Caco-2 (cell line): ENCODE measurements around the gene ATP6V1G2. TPM values are rescaled to one million over a fixed set of nuclear protein-coding genes. Genes with fewer than 3 reads are reported as not detected.

ENCODE experiments used
- BruUV-seq: library from RNA; stranded (reverse); fragments of 400-500 nt; replicated peaks from 2 replicates; lab custom pipeline; 2021; lab: Mats Ljungman, UMichigan
- CTCF ChIA-PET: fragments of 300-600 bp; sonication (Branson Sonifier 250); formaldehyde crosslinking; loops from one replicate; lab custom pipeline; 2022; ENCODE audit warnings: antibody characterized with exemption; lab: Charles Lee
- POLR2A ChIA-PET: fragments of 300-600 bp; sonication (Branson Sonifier 250); formaldehyde crosslinking; loops from one replicate; lab custom pipeline; 2022; ENCODE audit warnings: antibody characterized with exemption; lab: Charles Lee
- DNase-seq, 2 experiments: peaks; one replicate each; pipeline versions ENCODE4 v3.0.0 to v3.0.0-alpha.2; 2020 to 2022
- H3K27me3 ChIP-seq: replicated peaks from 2 replicates; pipeline ENCODE4 v1.6.0; 2011; ENCODE audit warnings: low read length; ENCODE audit not compliant: control insufficient read depth, insufficient read depth
- H3K36me3 ChIP-seq: 2 replicates; pipeline ENCODE4 v1.5.1; 2011; ENCODE audit warnings: low read length; ENCODE audit not compliant: control insufficient read depth, insufficient read depth
- H3K4me1 ChIP-seq: fragments of 250-450 bp; sonication (Bioruptor Pico); 2 replicates; pipeline ENCODE4 v1.5.1; 2020; ENCODE audit warnings: mild to moderate bottlenecking
- H3K4me3 ChIP-seq: 2 replicates; pipeline ENCODE4 v1.5.1; 2011; ENCODE audit warnings: low read depth, mild to moderate bottlenecking, control low read depth, low read length
- H3K9me3 ChIP-seq: fragments of 250-450 bp; sonication (Bioruptor Pico); 2 replicates; pipeline ENCODE4 v1.5.1; 2020; ENCODE audit warnings: mild to moderate bottlenecking, moderate library complexity
- H3K27ac Mint-ChIP-seq: one replicate; pipeline ENCODE4 v1.8.0; 2022; ENCODE audit warnings: mixed read lengths; ENCODE audit not compliant: unreplicated experiment
- H3K27me3 Mint-ChIP-seq: one replicate; pipeline ENCODE4 v1.8.0; 2022; ENCODE audit warnings: mixed read lengths; ENCODE audit not compliant: insufficient read depth, unreplicated experiment
- H3K36me3 Mint-ChIP-seq: one replicate; pipeline ENCODE4 v1.8.0; 2022; ENCODE audit warnings: mild to moderate bottlenecking, mixed read lengths; ENCODE audit not compliant: insufficient read depth, unreplicated experiment
- H3K4me1 Mint-ChIP-seq: one replicate; pipeline ENCODE4 v1.8.0; 2022; ENCODE audit warnings: low read depth, mixed read lengths; ENCODE audit not compliant: unreplicated experiment
- H3K4me3 Mint-ChIP-seq: one replicate; pipeline ENCODE4 v1.8.0; 2022; ENCODE audit warnings: mild to moderate bottlenecking, moderate library complexity, mixed read lengths; ENCODE audit not compliant: unreplicated experiment
- H3K9me3 Mint-ChIP-seq: one replicate; pipeline ENCODE4 v1.8.0; 2022; ENCODE audit warnings: mixed read lengths; ENCODE audit not compliant: unreplicated experiment
- intact Hi-C: fragments of 100-400 bp; cut with micrococcal nuclease; formaldehyde crosslinking; loops from one replicate; pipeline ENCODE4 v1.10.0; 2022; ENCODE audit not compliant: unreplicated experiment
- total RNA-seq: library from RNA; stranded (reverse); gene quantifications from 2 replicates; pipeline ENCODE4 v1.2.3, GENCODE V29; 2022
- TF ChIP-seq, protein P1 (sequence below), 2 experiments: fragments of 200-600 bp in 1 of 2; IDR thresholded peaks; 1 replicate in 1 of 2; 2 replicates in 1 of 2; pipeline versions ENCODE4 v1.5.1 to v1.8.0; 2011 to 2022; ENCODE audit warnings: antibody characterized with exemption in 1 of 2, control low read depth in 1 of 2, inconsistent platforms in 1 of 2, low read depth in 1 of 2, low read length in 1 of 2, mild to moderate bottlenecking in 1 of 2, moderate library complexity in 1 of 2; ENCODE audit not compliant: insufficient read depth in 1 of 2, severe bottlenecking in 1 of 2, unreplicated experiment in 1 of 2

ATP6V1G2 gene
- total RNA-seq, 1 experiment from 2014 or later: 0.43 TPM

GRCh38 chr6:31543639-31544038 lies 2.8 kb downstream of the ATP6V1G2 start:
- H3K27me3 ChIP-seq: no peaks in the 10 kb centered on the region
- H3K36me3 ChIP-seq: 0 out of 2 replicates have a peak, but pooled peaks cover 1% of the 10 kb centered on the region
- no TSS peak for BruUV-seq
- no peak overlapping the region for H3K4me3 ChIP-seq
- no peak for DNase-seq
- Mint-ChIP-seq H3K27me3 (no peaks in the 10 kb centered on the region), H3K4me1 (peaks cover 28% of the 10 kb centered on the region), H3K36me3 (peaks cover 43% of the 10 kb centered on the region), H3K27ac (no peak overlapping the region), H3K9me3 (no peaks in the 10 kb centered on the region), H3K4me3 (no peak overlapping the region)
- TF ChIP-seq, protein P1, sequence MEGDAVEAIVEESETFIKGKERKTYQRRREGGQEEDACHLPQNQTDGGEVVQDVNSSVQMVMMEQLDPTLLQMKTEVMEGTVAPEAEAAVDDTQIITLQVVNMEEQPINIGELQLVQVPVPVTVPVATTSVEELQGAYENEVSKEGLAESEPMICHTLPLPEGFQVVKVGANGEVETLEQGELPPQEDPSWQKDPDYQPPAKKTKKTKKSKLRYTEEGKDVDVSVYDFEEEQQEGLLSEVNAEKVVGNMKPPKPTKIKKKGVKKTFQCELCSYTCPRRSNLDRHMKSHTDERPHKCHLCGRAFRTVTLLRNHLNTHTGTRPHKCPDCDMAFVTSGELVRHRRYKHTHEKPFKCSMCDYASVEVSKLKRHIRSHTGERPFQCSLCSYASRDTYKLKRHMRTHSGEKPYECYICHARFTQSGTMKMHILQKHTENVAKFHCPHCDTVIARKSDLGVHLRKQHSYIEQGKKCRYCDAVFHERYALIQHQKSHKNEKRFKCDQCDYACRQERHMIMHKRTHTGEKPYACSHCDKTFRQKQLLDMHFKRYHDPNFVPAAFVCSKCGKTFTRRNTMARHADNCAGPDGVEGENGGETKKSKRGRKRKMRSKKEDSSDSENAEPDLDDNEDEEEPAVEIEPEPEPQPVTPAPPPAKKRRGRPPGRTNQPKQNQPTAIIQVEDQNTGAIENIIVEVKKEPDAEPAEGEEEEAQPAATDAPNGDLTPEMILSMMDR (IDR thresholded peaks at IDR 0.05; ENCODE audit: insufficient read depth in 1 of 2, low read depth in 1 of 2, low read length in 1 of 2, severe bottlenecking in 1 of 2, unreplicated experiment in 1 of 2): no peak
- CTCF ChIA-PET: no interaction called here
- POLR2A ChIA-PET: no interaction called here
- H3K4me1 ChIP-seq: peaks cover 6% of the 10 kb centered on the region
- no peaks in the 10 kb centered on the region for H3K9me3 ChIP-seq
- intact Hi-C loops: no loop called here

DNA sequence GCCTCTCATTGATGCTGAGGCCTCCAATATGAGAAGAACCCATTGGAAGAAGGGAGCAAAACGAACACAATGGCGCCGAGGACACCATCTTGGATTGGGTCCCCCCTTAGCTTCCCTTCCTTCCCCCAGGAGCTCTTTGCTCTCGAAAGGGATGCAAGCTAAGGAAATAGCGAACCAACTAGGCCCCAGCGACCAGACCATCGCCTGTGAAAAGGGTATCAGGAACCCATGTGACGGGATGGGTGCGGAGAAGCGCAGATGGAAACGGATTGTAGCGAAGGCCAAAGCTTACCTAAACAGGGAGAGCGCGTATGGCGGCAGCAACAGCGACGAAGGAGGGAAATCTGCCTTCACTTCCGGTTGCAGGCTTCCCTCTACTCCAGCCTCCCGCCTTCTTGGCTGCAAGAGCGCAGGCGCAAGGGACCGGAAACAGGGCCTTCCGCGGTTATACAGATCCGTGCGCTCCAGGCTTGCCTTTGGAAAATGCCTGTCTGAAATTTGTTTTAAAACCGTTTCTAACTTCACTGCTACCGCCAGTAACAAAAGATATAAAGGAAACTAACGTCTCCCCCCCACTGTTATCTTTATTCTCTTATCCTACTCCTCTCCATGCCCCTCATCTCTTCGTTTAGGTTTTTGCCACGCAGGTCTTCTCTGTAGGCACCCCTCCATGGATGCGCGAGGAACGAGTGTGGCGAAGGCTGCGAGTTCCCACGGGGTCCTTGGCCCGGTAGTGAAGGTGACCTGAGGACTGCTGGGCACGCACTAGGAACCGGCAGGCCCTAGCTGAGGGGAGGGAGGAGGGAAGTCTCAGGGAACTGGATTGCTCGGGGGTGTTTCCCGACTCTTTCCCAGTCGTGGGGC lies 4.5 kb downstream of the ATP6V1G2 start, which contains the start of gene DDX39B:
TSS of gene DDX39B (minus strand) at position 346 of the 864 bp plus-strand sequence. CDS start 1,471 bp downstream, outside the sequence.
- peaks cover 59% of the 10 kb centered on the region for H3K36me3 Mint-ChIP-seq
- peaks cover 23% of the 10 kb centered on the region for H3K4me1 Mint-ChIP-seq
- H3K9me3 Mint-ChIP-seq: no peaks in the 10 kb centered on the region
- Histone ChIP-seq H3K27me3 (no peaks in the 10 kb centered on the region), H3K9me3 (no peaks in the 10 kb centered on the region), H3K4me1 (no peaks in the 10 kb centered on the region; the same call in 1 of the 2 replicates), H3K36me3 (0 out of 2 replicates have a peak, but pooled peaks cover 1% of the 10 kb centered on the region), H3K4me3 (peak within 1 kb of the TSS; percentile 67)
- intact Hi-C loops: no loop called here
- H3K4me3 Mint-ChIP-seq: peak within 1 kb of the TSS; percentile 73
- POLR2A ChIA-PET: interaction anchor here (0.6 to 1.8 kb wide), 15 partner anchors 8 to 384 kb away, joined by 3 to 13 read pairs (median 5); partner anchors contain the start of genes APOM, C6orf47, CLIC1 and GPANK1
- peak; percentile 94 to 96 for DNase-seq
- H3K27me3 Mint-ChIP-seq: no peaks in the 10 kb centered on the region
- TF ChIP-seq, protein P1 (IDR thresholded peaks at IDR 0.05; ENCODE audit: insufficient read depth in 1 of 2, low read depth in 1 of 2, low read length in 1 of 2, severe bottlenecking in 1 of 2, unreplicated experiment in 1 of 2): no peak
- no TSS peak for BruUV-seq
- H3K27ac Mint-ChIP-seq: peak within 1 kb of the TSS; percentile 91
- CTCF ChIA-PET: interaction anchor here (0.6 to 2.4 kb wide), 4 partner anchors 9 to 1658 kb away, joined by 3 to 6 read pairs (median 4); no protein-coding TSS in a partner anchor

DNA sequence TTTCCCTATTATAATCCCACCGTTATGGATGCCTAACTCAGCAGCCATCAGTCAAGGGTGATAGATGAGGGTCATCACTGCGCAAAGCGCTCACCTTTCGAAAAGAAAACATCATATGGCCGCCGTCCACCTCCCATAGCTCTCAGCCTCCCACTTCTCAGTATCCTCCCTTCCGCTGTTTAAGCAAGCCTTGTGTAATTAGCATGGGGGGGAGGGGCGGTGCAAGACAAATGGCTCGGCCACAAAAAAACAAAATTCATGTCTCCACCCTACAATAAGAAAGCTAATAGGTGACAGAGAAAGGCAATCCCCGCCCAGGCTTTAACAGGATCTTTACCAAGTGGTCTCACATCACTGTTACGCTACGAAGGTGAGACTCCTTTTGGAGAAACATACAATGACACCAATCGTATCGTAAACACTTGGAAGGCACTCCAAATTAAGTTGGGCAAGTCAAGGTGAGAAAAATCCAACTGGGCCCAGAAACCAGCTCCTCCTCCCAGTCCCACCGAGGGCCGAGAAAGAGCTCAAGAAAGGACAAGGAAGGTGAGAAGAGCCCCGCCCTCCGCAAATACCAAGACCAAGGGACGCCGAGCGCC lies 5.2 kb downstream of the ATP6V1G2 start:
- peak overlapping the region; percentile 73 for H3K4me3 Mint-ChIP-seq
- no peaks in the 10 kb centered on the region for H3K9me3 ChIP-seq
- H3K36me3 ChIP-seq: peaks cover 4% of the 10 kb centered on the region
- H3K27me3 Mint-ChIP-seq: no peaks in the 10 kb centered on the region
- peak in 1 of 2 experiments; percentile 46 for DNase-seq
- POLR2A ChIA-PET: interaction anchor here (0.8 to 1.8 kb wide), 13 partner anchors 10 to 383 kb away, joined by 3 to 13 read pairs (median 5); partner anchors contain the start of genes APOM, C6orf47, GPANK1 and LSM2
- peak overlapping the region; percentile 91 for H3K27ac Mint-ChIP-seq
- H3K27me3 ChIP-seq: no peaks in the 10 kb centered on the region
- CTCF ChIA-PET: interaction anchor here (1.4 to 2.4 kb wide), 2 partner anchors 57 to 63 kb away, joined by 3 to 6 read pairs; no protein-coding TSS in a partner anchor
- peak overlapping the region; percentile 67 for H3K4me3 ChIP-seq
- TSS peak; percentile 63 for BruUV-seq
- intact Hi-C loops: no loop called here
- H3K4me1 Mint-ChIP-seq: peaks cover 16% of the 10 kb centered on the region
- no peaks in the 10 kb centered on the region; the same call in 1 of the 2 replicates for H3K4me1 ChIP-seq
- H3K9me3 Mint-ChIP-seq: no peaks in the 10 kb centered on the region
- TF ChIP-seq, protein P1 (IDR thresholded peaks at IDR 0.05; ENCODE audit: insufficient read depth in 1 of 2, low read depth in 1 of 2, low read length in 1 of 2, severe bottlenecking in 1 of 2, unreplicated experiment in 1 of 2): no peak
- H3K36me3 Mint-ChIP-seq: peaks cover 66% of the 10 kb centered on the region
